Endothelial cell of umbilical vein (primary cell): ENCODE measurements around the gene SNCA. TPM values are rescaled to one million over a fixed set of nuclear protein-coding genes. Genes with fewer than 3 reads are reported as not detected.

Experiments used
- BruUV-seq: library from RNA; stranded (reverse); fragments of 400-500 nt; replicated peaks from 2 replicates; lab custom pipeline; 2021; lab: Mats Ljungman, UMichigan
- CTCF ChIA-PET: fragments of 300-600, 350-600 bp; sonication (Branson Sonifier 250); formaldehyde crosslinking; loops from one replicate; lab custom pipeline; 2021; ENCODE audit warnings: antibody characterized with exemption, inconsistent platforms; lab: Charles Lee
- POLR2A ChIA-PET: fragments of 300-600, 350-600 bp; sonication (Branson Sonifier 250); formaldehyde crosslinking; loops from one replicate; lab custom pipeline; 2021; ENCODE audit warnings: antibody characterized with exemption, inconsistent platforms; lab: Charles Lee
- DNase-seq: peaks from one replicate; pipeline ENCODE4 v3.0.0-alpha.2; 2011; ENCODE audit warnings: low read depth, low spot score
- FAIRE-seq: peaks from 2 replicates; lab custom pipeline; 2011; peaks lifted over from hg19 to GRCh38; lab: Jason Lieb, UNC
- H2AFZ ChIP-seq: 2 replicates; pipeline ENCODE4 v1.6.0; 2012; ENCODE audit warnings: low read depth, low read length, control low read depth, inconsistent platforms
- H3K27ac ChIP-seq: 2 replicates; pipeline ENCODE4 v1.5.1; 2011; ENCODE audit warnings: low read depth, mild to moderate bottlenecking, control low read depth, low read length, moderate library complexity; ENCODE audit not compliant: insufficient read depth
- H3K27me3 ChIP-seq, 2 experiments: 2 replicates each; pipeline versions ENCODE4 v1.6.0 to v1.6.1; 2011; ENCODE audit warnings: low read length in 2 of 2, mixed read lengths in 1 of 2; ENCODE audit not compliant: control insufficient read depth in 2 of 2, insufficient read depth in 2 of 2
- H3K36me3 ChIP-seq, 2 experiments: 2 replicates in 1 of 2; 3 replicates in 1 of 2; pipeline ENCODE4 v1.5.1; 2011; ENCODE audit warnings: low read length in 2 of 2, mild to moderate bottlenecking in 1 of 2, moderate library complexity in 1 of 2; ENCODE audit not compliant: control insufficient read depth in 2 of 2, insufficient read depth in 2 of 2; ENCODE audit errors: extremely low read depth in 1 of 2
- H3K4me1 ChIP-seq: 3 replicates; pipeline ENCODE4 v1.5.1; 2011; ENCODE audit warnings: mild to moderate bottlenecking, low read length; ENCODE audit not compliant: control insufficient read depth, insufficient read depth; ENCODE audit errors: extremely low read depth
- H3K4me2 ChIP-seq: 2 replicates; pipeline ENCODE4 v1.6.1; 2011; ENCODE audit warnings: low read length, control low read depth, mixed read lengths; ENCODE audit not compliant: insufficient read depth
- H3K4me3 ChIP-seq, 3 experiments: fragments of 200-600 bp in 1 of 3; sonication (generic), shearing (Covaris generic) in 1 of 3; replicated peaks in 1 of 3; 2 replicates each; pipeline ENCODE4 v1.5.1; 2011 to 2016; ENCODE audit warnings: control low read depth in 3 of 3, low read length in 3 of 3, mild to moderate bottlenecking in 2 of 3, inconsistent platforms in 1 of 3, low read depth in 1 of 3, moderate library complexity in 1 of 3; ENCODE audit not compliant: insufficient read depth in 1 of 3
- H3K79me2 ChIP-seq: 2 replicates; pipeline ENCODE4 v1.6.0; 2012; ENCODE audit warnings: low read length, inconsistent platforms; ENCODE audit not compliant: control insufficient read depth, insufficient read depth
- H3K9ac ChIP-seq: replicated peaks from 2 replicates; pipeline ENCODE3; 2011; ENCODE audit warnings: low read length, control low read depth; ENCODE audit not compliant: insufficient read depth; ENCODE audit errors: extremely low read depth
- H3K9me1 ChIP-seq: replicated peaks from 3 replicates; pipeline ENCODE4 v1.6.0; 2011; ENCODE audit warnings: mild to moderate bottlenecking, low read length; ENCODE audit not compliant: control insufficient read depth, insufficient read depth; ENCODE audit errors: extremely low read depth
- H3K9me3 ChIP-seq: replicated peaks from 2 replicates; pipeline ENCODE4 v1.5.1; 2012; ENCODE audit warnings: low read length, inconsistent platforms; ENCODE audit not compliant: control insufficient read depth, insufficient read depth
- H4K20me1 ChIP-seq: replicated peaks from 2 replicates; pipeline ENCODE3; 2011; ENCODE audit warnings: mild to moderate bottlenecking, low read length; ENCODE audit not compliant: control insufficient read depth, insufficient read depth; ENCODE audit errors: extremely low read depth
- EZH2 ChIP-seq: IDR thresholded peaks from 2 replicates; pipeline ENCODE4 v1.6.1; 2012; ENCODE audit warnings: borderline replicate concordance, low read depth, mild to moderate bottlenecking, moderate library complexity, low read length, inconsistent platforms; ENCODE audit not compliant: severe bottlenecking
- FOS ChIP-seq: IDR thresholded peaks from 2 replicates; pipeline ENCODE4 v1.6.1; 2011; ENCODE audit warnings: mild to moderate bottlenecking, low read length, moderate library complexity, borderline replicate concordance; ENCODE audit not compliant: insufficient read depth
- GATA2 ChIP-seq: IDR thresholded peaks from 2 replicates; pipeline ENCODE4 v1.7.0; 2011; ENCODE audit warnings: low read depth, mild to moderate bottlenecking, moderate library complexity, mixed read lengths, low read length; ENCODE audit not compliant: insufficient read length, insufficient read depth
- JUN ChIP-seq: IDR thresholded peaks from 2 replicates; pipeline ENCODE4 v1.6.1; 2011; ENCODE audit warnings: borderline replicate concordance, low read depth; ENCODE audit not compliant: insufficient read length, insufficient read depth
- MAX ChIP-seq: IDR thresholded peaks from 2 replicates; pipeline ENCODE4 v1.6.1; 2011; ENCODE audit not compliant: insufficient read depth, insufficient read length
- MYC ChIP-seq: IDR thresholded peaks from one replicate; pipeline ENCODE4 v1.6.1; 2011; ENCODE audit warnings: mild to moderate bottlenecking, low read depth, low read length
- POLR2A ChIP-seq: IDR thresholded peaks from 2 replicates; pipeline ENCODE4 v1.6.1; 2012; ENCODE audit warnings: low read depth, mild to moderate bottlenecking, control low read depth, low read length
- POLR2AphosphoS5 ChIP-seq: IDR thresholded peaks from 2 replicates; pipeline ENCODE4 v1.6.1; 2012; ENCODE audit warnings: low read depth, mild to moderate bottlenecking, control low read depth, low read length, moderate library complexity; ENCODE audit not compliant: insufficient read depth
- dilution Hi-C: fragments of 300-500 bp; cut with MboI; formaldehyde crosslinking; loops from one replicate; pipeline ENCODE4 v1.15.0; 2019; ENCODE audit warnings: low sequenced_read_pairs; ENCODE audit not compliant: extremely low pct_ligation_motif_present
- intact Hi-C: fragments of 100-400 bp; cut with micrococcal nuclease; formaldehyde crosslinking; loops from one replicate; pipeline ENCODE4 v1.10.0; 2022
- polyA plus RNA-seq, 4 experiments: library from polyadenylated mRNA; depleted of rRNA in 3 of 4; stranded (reverse) in 3 of 4; unstranded in 1 of 4; fragments of >200 nt; gene quantifications; 2 replicates each; pipeline versions ENCODE4 v1.2.1 to v1.2.3, GENCODE V29; 2011 to 2012; ENCODE audit warnings: missing spikeins in 1 of 4
- total RNA-seq: library from RNA; stranded (reverse); gene quantifications from 2 replicates; pipeline ENCODE4 v1.2.3, GENCODE V29; 2021
- TF ChIP-seq, protein P1 (sequence below), 2 donors: IDR thresholded peaks; 1 replicate in 1 of 2; 2 replicates in 1 of 2; pipeline ENCODE4 v1.5.1; 2011; ENCODE audit warnings: low read length in 2 of 2, mild to moderate bottlenecking in 2 of 2, moderate library complexity in 2 of 2, control low read depth in 1 of 2, inconsistent platforms in 1 of 2, low read depth in 1 of 2; ENCODE audit not compliant: insufficient read depth in 1 of 2; ENCODE audit errors: extremely low read depth in 1 of 2

Gene SNCA
- total and polyA plus RNA-seq, 2 donors (not counting 3 experiments of a cell fraction or from before 2014, with no cell fraction given), result 76.8 to 116 TPM

GRCh38 chr4:89708903-89709421 is 128.0 kb downstream of the SNCA start:
- peak overlapping the region; percentile 81 for H3K27ac ChIP-seq
- peak; percentile 32 for TF ChIP-seq GATA2
- no peak for TF ChIP-seq JUN
- no peak for TF ChIP-seq POLR2AphosphoS5
- TF ChIP-seq EZH2, result no peak
- peak; percentile 45 for TF ChIP-seq MAX
- TF ChIP-seq MYC, result no peak
- TF ChIP-seq, protein P1, sequence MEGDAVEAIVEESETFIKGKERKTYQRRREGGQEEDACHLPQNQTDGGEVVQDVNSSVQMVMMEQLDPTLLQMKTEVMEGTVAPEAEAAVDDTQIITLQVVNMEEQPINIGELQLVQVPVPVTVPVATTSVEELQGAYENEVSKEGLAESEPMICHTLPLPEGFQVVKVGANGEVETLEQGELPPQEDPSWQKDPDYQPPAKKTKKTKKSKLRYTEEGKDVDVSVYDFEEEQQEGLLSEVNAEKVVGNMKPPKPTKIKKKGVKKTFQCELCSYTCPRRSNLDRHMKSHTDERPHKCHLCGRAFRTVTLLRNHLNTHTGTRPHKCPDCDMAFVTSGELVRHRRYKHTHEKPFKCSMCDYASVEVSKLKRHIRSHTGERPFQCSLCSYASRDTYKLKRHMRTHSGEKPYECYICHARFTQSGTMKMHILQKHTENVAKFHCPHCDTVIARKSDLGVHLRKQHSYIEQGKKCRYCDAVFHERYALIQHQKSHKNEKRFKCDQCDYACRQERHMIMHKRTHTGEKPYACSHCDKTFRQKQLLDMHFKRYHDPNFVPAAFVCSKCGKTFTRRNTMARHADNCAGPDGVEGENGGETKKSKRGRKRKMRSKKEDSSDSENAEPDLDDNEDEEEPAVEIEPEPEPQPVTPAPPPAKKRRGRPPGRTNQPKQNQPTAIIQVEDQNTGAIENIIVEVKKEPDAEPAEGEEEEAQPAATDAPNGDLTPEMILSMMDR (IDR thresholded peaks at IDR 0.05; ENCODE audit: extremely low read depth in 1 of 2, insufficient read depth in 1 of 2, low read depth in 1 of 2, low read length in 2 of 2), result no peak
- peak; percentile 37 for TF ChIP-seq POLR2A
- no peak for TF ChIP-seq FOS
- dilution Hi-C loops, result no loop called here

More at GRCh38 chr4:89708903-89709421, 128.0 kb downstream of the SNCA start:
- no peaks in the 10 kb centered on the region for H3K9me1 ChIP-seq
- H3K27me3 ChIP-seq, result no peaks in the 10 kb centered on the region
- intact Hi-C loops, result loop anchor here (2.0 kb wide), 1 partner anchor 44 kb away; no protein-coding TSS in a partner anchor
- H3K9ac ChIP-seq, result peak overlapping the region; percentile 39
- H4K20me1 ChIP-seq, result no peaks in the 10 kb centered on the region
- ChIA-PET POLR2A (interaction anchor here (0.6 to 1.0 kb wide), 3 partner anchors 91 to 211 kb away, joined by 3 to 4 read pairs (median 3); partner anchors contain the start of gene MMRN1), CTCF (interaction anchor here (1.0 to 1.9 kb wide), 11 partner anchors 9 to 223 kb away, joined by 3 to 8 read pairs (median 4); partner anchors contain the start of gene MMRN1)
- FAIRE-seq (no peak), DNase-seq (peak; percentile 99)
- no TSS peak for BruUV-seq
- peak overlapping the region; percentile 47 for H3K4me2 ChIP-seq
- peaks cover 16% of the 10 kb centered on the region for H3K4me1 ChIP-seq
- H3K9me3 ChIP-seq, result no peaks in the 10 kb centered on the region
- H3K36me3 ChIP-seq, result no peaks in the 10 kb centered on the region
- no peaks in the 10 kb centered on the region for H3K79me2 ChIP-seq
- H2AFZ ChIP-seq, result peak overlapping the region; percentile 91
- no peak overlapping the region for H3K4me3 ChIP-seq
